Measurements from ENCODE around the gene FMN1.

GRCh38 chr15:33154351-33155166, 40.0 kb downstream of the FMN1 start:
- TF ChIP-seq POLR2AphosphoS5 (IDR thresholded peaks at IDR 0.05) (peak; percentile 67 to 75), CTCF (IDR thresholded peaks at IDR 0.05) (no peak), EP300 (IDR thresholded peaks at IDR 0.05) (peak in 2 of 4 donors; percentile 73 to 77), POLR2A (IDR thresholded peaks at IDR 0.05) (peak in 2 of 4 donors; percentile 31 to 76)

Data from upper lobe of left lung (tissue), 4 donors.